Measurements from ENCODE around the gene CCNK.

DNA sequence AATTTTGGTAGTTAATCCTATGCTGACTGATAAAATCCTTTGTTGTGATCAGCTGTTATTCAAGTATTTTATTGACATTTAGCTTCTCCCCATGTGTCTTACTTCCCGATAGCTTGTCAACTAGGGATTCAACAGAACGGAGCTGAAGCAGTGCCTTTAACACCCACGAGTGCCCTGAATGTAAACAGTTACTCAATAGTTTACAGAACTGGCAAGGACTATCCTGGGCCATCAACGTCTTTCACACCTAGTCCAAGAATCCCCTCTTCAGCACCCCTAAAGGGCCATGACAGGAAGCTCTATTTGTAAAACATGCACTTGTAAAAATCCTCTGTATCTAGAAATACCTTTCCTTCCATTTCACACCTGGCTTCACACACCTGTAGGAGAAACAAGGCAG lies 45.9 kb upstream of the CCNK start:
- TF ChIP-seq, protein P1, sequence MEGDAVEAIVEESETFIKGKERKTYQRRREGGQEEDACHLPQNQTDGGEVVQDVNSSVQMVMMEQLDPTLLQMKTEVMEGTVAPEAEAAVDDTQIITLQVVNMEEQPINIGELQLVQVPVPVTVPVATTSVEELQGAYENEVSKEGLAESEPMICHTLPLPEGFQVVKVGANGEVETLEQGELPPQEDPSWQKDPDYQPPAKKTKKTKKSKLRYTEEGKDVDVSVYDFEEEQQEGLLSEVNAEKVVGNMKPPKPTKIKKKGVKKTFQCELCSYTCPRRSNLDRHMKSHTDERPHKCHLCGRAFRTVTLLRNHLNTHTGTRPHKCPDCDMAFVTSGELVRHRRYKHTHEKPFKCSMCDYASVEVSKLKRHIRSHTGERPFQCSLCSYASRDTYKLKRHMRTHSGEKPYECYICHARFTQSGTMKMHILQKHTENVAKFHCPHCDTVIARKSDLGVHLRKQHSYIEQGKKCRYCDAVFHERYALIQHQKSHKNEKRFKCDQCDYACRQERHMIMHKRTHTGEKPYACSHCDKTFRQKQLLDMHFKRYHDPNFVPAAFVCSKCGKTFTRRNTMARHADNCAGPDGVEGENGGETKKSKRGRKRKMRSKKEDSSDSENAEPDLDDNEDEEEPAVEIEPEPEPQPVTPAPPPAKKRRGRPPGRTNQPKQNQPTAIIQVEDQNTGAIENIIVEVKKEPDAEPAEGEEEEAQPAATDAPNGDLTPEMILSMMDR (IDR thresholded peaks at IDR 0.05; ENCODE audit: low read length): no peak
- no peak for TF ChIP-seq EZH2 (IDR thresholded peaks at IDR 0.05; ENCODE audit: borderline replicate concordance, low read length)
